IMR-90 (cell line): ENCODE results near the gene COX4I1. TPM values are rescaled to one million over a fixed set of nuclear protein-coding genes. Genes with fewer than 3 reads are reported as not detected.

Source experiments
- ATAC-seq: fragments of 200-7000 bp; cut with Tn5 transposase; 2 replicates; pipeline ENCODE4 v1.9.1; 2020; ENCODE audit warnings: low read depth, mild to moderate bottlenecking, moderate library complexity
- BruUV-seq: library from RNA; stranded (reverse); fragments of 400-500 nt; replicated peaks from 2 replicates; lab custom pipeline; 2021; lab: Mats Ljungman, UMichigan
- CTCF ChIA-PET: fragments of 300-600 bp; formaldehyde crosslinking; extraction: SDS; loops from one replicate; lab custom pipeline; 2021; ENCODE audit warnings: antibody characterized with exemption; lab: Yijun Ruan, JAX
- POLR2A ChIA-PET: fragments of 300-600 bp; sonication (Branson Sonifier 250); formaldehyde crosslinking; loops from one replicate; lab custom pipeline; 2022; ENCODE audit warnings: antibody characterized with exemption; ENCODE audit not compliant: unreplicated experiment; lab: Charles Lee
- DNase-seq: peaks from one replicate; pipeline ENCODE4 v3.0.0; 2013
- H2AFZ ChIP-seq: replicated peaks from 2 replicates; pipeline ENCODE3; 2013; ENCODE audit warnings: low read length, mild to moderate bottlenecking; ENCODE audit not compliant: poor library complexity
- H2AK5ac ChIP-seq: 2 replicates; pipeline ENCODE4 v1.6.1; 2013; ENCODE audit warnings: low read depth, low read length, inconsistent platforms
- H2AK9ac ChIP-seq: replicated peaks from 2 replicates; pipeline ENCODE3; 2013; ENCODE audit warnings: mild to moderate bottlenecking, low read depth, low read length, moderate library complexity; ENCODE audit not compliant: poor library complexity
- H2BK120ac ChIP-seq: 2 replicates; pipeline ENCODE4 v1.6.1; 2013; ENCODE audit warnings: low read depth, low read length, inconsistent platforms
- H2BK15ac ChIP-seq: 3 replicates; pipeline ENCODE4 v1.6.1; 2013; ENCODE audit warnings: low read depth, low read length, inconsistent platforms
- H2BK20ac ChIP-seq: 2 replicates; pipeline ENCODE4 v1.6.1; 2013; ENCODE audit warnings: low read depth, mild to moderate bottlenecking, inconsistent platforms, low read length, moderate library complexity
- H2BK5ac ChIP-seq: 2 replicates; pipeline ENCODE4 v1.6.1; 2013; ENCODE audit warnings: mild to moderate bottlenecking, low read depth, low read length, inconsistent platforms; ENCODE audit not compliant: poor library complexity, severe bottlenecking
- H3K14ac ChIP-seq: replicated peaks from 2 replicates; pipeline ENCODE4 v1.6.1; 2013; ENCODE audit warnings: low read depth, low read length, inconsistent platforms
- H3K18ac ChIP-seq: 2 replicates; pipeline ENCODE4 v1.6.1; 2013; ENCODE audit warnings: low read depth, low read length, control low read depth
- H3K23ac ChIP-seq: 2 replicates; pipeline ENCODE4 v1.6.1; 2013; ENCODE audit warnings: low read depth, low read length, inconsistent platforms
- H3K27ac ChIP-seq: 2 replicates; pipeline ENCODE4 v1.5.1; 2013; ENCODE audit warnings: mild to moderate bottlenecking, control low read depth, low read length; ENCODE audit not compliant: insufficient read depth
- H3K27me3 ChIP-seq: 2 replicates; pipeline ENCODE4 v1.6.1; 2013; ENCODE audit warnings: low read length; ENCODE audit not compliant: control insufficient read depth, insufficient read depth
- H3K36me3 ChIP-seq: 2 replicates; pipeline ENCODE4 v1.6.1; 2013; ENCODE audit warnings: low read length, mixed read lengths; ENCODE audit not compliant: control insufficient read depth, insufficient read depth
- H3K4ac ChIP-seq: 2 replicates; pipeline ENCODE4 v1.6.1; 2013; ENCODE audit warnings: low read depth, low read length, inconsistent platforms
- H3K4me1 ChIP-seq: 2 replicates; pipeline ENCODE4 v1.6.1; 2013; ENCODE audit warnings: low read length, mixed read lengths; ENCODE audit not compliant: control insufficient read depth, insufficient read depth
- H3K4me2 ChIP-seq: 2 replicates; pipeline ENCODE4 v1.6.1; 2013; ENCODE audit warnings: low read depth, mild to moderate bottlenecking, control low read depth, low read length, moderate library complexity
- H3K4me3 ChIP-seq: 2 replicates; pipeline ENCODE4 v1.5.1; 2013; ENCODE audit warnings: low read depth, mild to moderate bottlenecking, control low read depth, low read length, moderate library complexity; ENCODE audit not compliant: insufficient read depth
- H3K56ac ChIP-seq: 2 replicates; pipeline ENCODE4 v1.6.1; 2013; ENCODE audit warnings: low read length, inconsistent platforms; ENCODE audit not compliant: insufficient read depth; ENCODE audit errors: extremely low read depth
- H3K79me1 ChIP-seq, 2 experiments: 2 replicates each; pipeline ENCODE4 v1.6.1; 2013; ENCODE audit warnings: low read length in 2 of 2, inconsistent platforms in 1 of 2, low read depth in 1 of 2
- H3K9ac ChIP-seq: 2 replicates; pipeline ENCODE4 v1.6.1; 2013; ENCODE audit warnings: low read depth, low read length, control low read depth
- H3K9me1 ChIP-seq: 2 replicates; pipeline ENCODE4 v1.6.1; 2013; ENCODE audit warnings: low read length, inconsistent platforms; ENCODE audit not compliant: insufficient read depth
- H3K9me3 ChIP-seq: 2 replicates; pipeline ENCODE4 v1.6.1; 2013; ENCODE audit warnings: low read length; ENCODE audit not compliant: control insufficient read depth, insufficient read depth
- H4K20me1 ChIP-seq: 2 replicates; pipeline ENCODE4 v1.6.1; 2013; ENCODE audit warnings: low read length, inconsistent platforms; ENCODE audit not compliant: insufficient read depth
- H4K5ac ChIP-seq: 2 replicates; pipeline ENCODE4 v1.6.1; 2013; ENCODE audit warnings: mild to moderate bottlenecking, low read depth, low read length, control low read depth
- H4K8ac ChIP-seq, 2 experiments: 2 replicates each; pipeline ENCODE4 v1.6.1; 2013; ENCODE audit warnings: low read depth in 2 of 2, low read length in 2 of 2, control low read depth in 1 of 2, inconsistent platforms in 1 of 2
- H4K91ac ChIP-seq: 2 replicates; pipeline ENCODE4 v1.6.1; 2013; ENCODE audit warnings: low read depth, low read length, inconsistent platforms; ENCODE audit not compliant: insufficient read depth
- CEBPB ChIP-seq: IDR thresholded peaks from 2 replicates; pipeline ENCODE4 v1.6.1; 2012; ENCODE audit warnings: low read depth, low read length, improper control_type of control experiment
- RAD21 ChIP-seq: IDR thresholded peaks from 2 replicates; pipeline ENCODE4 v1.6.1; 2012; ENCODE audit warnings: low read length, improper control_type of control experiment
- SMC3 ChIP-seq: fragments of 150-350 bp; IDR thresholded peaks from 2 replicates; pipeline ENCODE4 v1.6.1; 2016; ENCODE audit warnings: low read depth, mild to moderate bottlenecking, antibody characterized with exemption, low read length, moderate library complexity
- WGBS, 2 experiments: methylation state at CpG; one replicate each; pipeline versions ENCODE4 v1.1.5 to v1.1.7; 2013; ENCODE audit warnings: missing lambda C conversion rate in 2 of 2; ENCODE audit not compliant: insufficient read length in 1 of 2; ENCODE audit errors: extremely low coverage in 2 of 2; 5-methylcytosine and 5-hydroxymethylcytosine counted together
- dilution Hi-C: fragments of 300-500 bp; cut with HindIII; formaldehyde crosslinking; loops from one replicate; pipeline ENCODE4 v1.14.3; 2018; ENCODE audit warnings: low sequenced_read_pairs; ENCODE audit not compliant: unreplicated experiment
- in situ Hi-C: fragments of 300-500 bp; cut with MboI; formaldehyde crosslinking; loops from 3 replicates; pipeline ENCODE4 v1.14.3; 2019; ENCODE audit warnings: low sequenced_read_pairs, inconsistent platforms, mixed read lengths
- intact Hi-C: fragments of 100-400 bp; cut with micrococcal nuclease; formaldehyde crosslinking; loops from 2 replicates; pipeline ENCODE4 v1.10.0; 2022
- polyA plus RNA-seq, 3 experiments: library from polyadenylated mRNA; depleted of rRNA; stranded (reverse); fragments of >200 nt; gene quantifications; 2 replicates each; pipeline ENCODE4 v1.2.3, GENCODE V29; 2012; ENCODE audit warnings: low replicate concordance in 1 of 3
- total RNA-seq: library from RNA; depleted of rRNA; stranded (reverse); fragments of >200 nt; gene quantifications from 2 replicates; pipeline ENCODE4 v1.2.3, GENCODE V29; 2012

Gene COX4I1
- total and polyA plus RNA-seq, 2 of the 4 experiments (the other 2 are of a cell fraction) = 397 to 700 TPM

DNA sequence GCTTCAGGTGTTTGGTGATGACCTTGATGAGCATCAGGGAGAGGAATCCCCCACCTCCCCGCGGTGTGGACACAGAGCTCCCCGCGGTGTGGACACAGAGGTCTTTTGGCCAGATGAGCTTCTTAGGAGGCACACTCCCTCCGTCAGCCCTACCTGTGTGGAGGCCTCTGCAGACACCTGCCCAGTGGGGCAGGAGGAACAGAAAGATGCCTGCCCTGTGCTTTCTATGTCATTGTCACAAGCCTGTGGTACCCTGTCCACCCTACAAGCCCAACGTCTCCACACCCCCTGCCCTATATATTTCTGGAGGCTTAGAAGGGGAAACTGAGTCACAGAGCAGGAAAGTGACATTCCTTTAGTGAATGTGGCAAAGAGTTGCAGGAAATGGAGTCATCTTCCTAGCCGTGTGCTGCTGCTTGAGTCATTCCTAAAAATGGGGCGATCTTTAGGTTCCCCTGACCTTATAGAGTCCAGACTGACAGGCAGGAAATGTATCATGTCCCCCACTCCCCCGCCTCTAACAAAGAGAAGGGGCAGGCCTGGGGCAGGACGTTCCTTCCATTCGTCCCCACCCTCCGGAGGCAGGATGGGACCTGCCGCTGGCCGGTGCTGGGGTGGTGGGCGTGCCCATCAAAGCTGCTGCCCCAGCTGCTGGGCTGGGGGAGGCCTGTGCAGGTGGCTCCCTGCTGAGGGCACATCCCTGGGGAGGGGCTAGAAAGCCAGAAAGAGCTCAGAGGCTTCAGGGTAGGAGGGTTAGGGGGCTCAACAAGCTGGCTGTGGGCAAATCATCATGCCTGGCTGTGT is 47.6 kb upstream of the COX4I1 start:
- Histone ChIP-seq H2AFZ (peak overlapping the region; percentile 86), H3K9ac (no peak overlapping the region), H3K4me2 (no peak overlapping the region; the same call in 1 of the 2 replicates), H4K91ac (peak overlapping the region; percentile 43; the same call in 1 of the 2 replicates), H3K9me3 (no peaks in the 10 kb centered on the region), H3K4me1 (peaks cover 28% of the 10 kb centered on the region), H3K56ac (no peak overlapping the region), H2BK5ac (peak overlapping the region; percentile 37), H3K4ac (peak overlapping the region; percentile 50; the same call in 1 of the 2 replicates), H3K36me3 (no peaks in the 10 kb centered on the region), H3K79me1 (peaks cover 11 to 26% of the 10 kb centered on the region in 2 experiments), H2AK9ac (peak overlapping the region; percentile 80), H3K18ac (no peak overlapping the region), H3K27me3 (no peaks in the 10 kb centered on the region), H3K4me3 (no peak overlapping the region), H3K14ac (no peak overlapping the region), H3K9me1 (peaks cover 3% of the 10 kb centered on the region), H3K23ac (peak overlapping the region; percentile 67), H4K8ac (peak overlapping the region; percentile 50 to 62; a peak in 2 of 4 replicates), H2BK20ac (peak overlapping the region; percentile 51; the same call in 1 of the 2 replicates), H3K27ac (no peak overlapping the region; the same call in 1 of the 2 replicates), H2BK120ac (peak overlapping the region; percentile 79), H4K20me1 (peaks cover 5% of the 10 kb centered on the region), H2BK15ac (peak overlapping the region; percentile 58; the same call in 1 of the 3 replicates), H4K5ac (no peak overlapping the region), H2AK5ac (peak overlapping the region; percentile 91)
- ATAC-seq (no peak), DNase-seq (peak; percentile 58)
- dilution Hi-C loops (no loop called here), in situ Hi-C loops (no loop called here), intact Hi-C loops (loop anchor here (5.0 kb wide), 1 partner anchor 45 kb away; the partner anchor contains the start of genes COX4I1 and EMC8)
- WGBS, 2 experiments = no CpG with 5 or more reads among the region's 15 CpGs
- TF ChIP-seq RAD21 = no peak
- TF ChIP-seq CEBPB = 0 out of 2 replicates have a peak, but pooled peaks have one; percentile 8
- TF ChIP-seq SMC3 = no peak
- CTCF ChIA-PET = no interaction called here
- BruUV-seq = no TSS peak
- POLR2A ChIA-PET = no interaction called here
